Esophagus muscularis mucosa (tissue), 4 donors: ENCODE data around the gene MEF2A. TPM values are rescaled to one million over a fixed set of nuclear protein-coding genes. Genes with fewer than 3 reads are reported as not detected.
"Not testable (repeated sequence)": the region's sequence is repeated elsewhere in the genome, so short reads cannot be mapped to it uniquely, and the experiment has no call there.

Experiments used
- DNase-seq: peaks from one replicate; pipeline ENCODE4 v3.0.0-alpha.2; 2017; ENCODE audit errors: extremely low spot score
- H3K27ac ChIP-seq, 4 donors: fragments of 200-600 bp; sonication (generic); replicated peaks in 1 of 4; 1 replicate in 3 of 4; 2 replicates in 1 of 4; pipeline ENCODE4 v1.5.1; 2016 to 2019; ENCODE audit warnings: mild to moderate bottlenecking in 1 of 4
- H3K27me3 ChIP-seq, 4 donors: fragments of 200-600 bp; sonication (generic); one replicate each; pipeline versions ENCODE4 v1.5.1 to v1.6.0; 2016 to 2019
- H3K36me3 ChIP-seq, 4 donors: fragments of 200-600 bp; sonication (generic); one replicate each; pipeline ENCODE4 v1.5.1; 2016 to 2019
- H3K4me1 ChIP-seq, 4 donors: fragments of 200-600 bp; sonication (generic); one replicate each; pipeline ENCODE4 v1.5.1; 2016 to 2019
- H3K4me3 ChIP-seq, 4 donors: fragments of 200-600 bp; sonication (generic); 1 replicate in 2 of 4; 2 replicates in 2 of 4; pipeline ENCODE4 v1.5.1; 2016 to 2019; ENCODE audit warnings: mild to moderate bottlenecking in 4 of 4, moderate library complexity in 1 of 4
- H3K9me3 ChIP-seq, 4 donors: fragments of 200-600 bp; sonication (generic); 1 replicate in 3 of 4; 2 replicates in 1 of 4; pipeline ENCODE4 v1.5.1; 2016 to 2019
- CTCF ChIP-seq, 3 experiments: fragments of 200-600 bp in 2 of 3; fragments of 450-650 bp in 1 of 3; sonication (generic) in 2 of 3; IDR thresholded peaks; one replicate each; pipeline ENCODE4 v1.5.1; 2017 to 2019; ENCODE audit warnings: antibody characterized with exemption in 3 of 3, mild to moderate bottlenecking in 2 of 3, moderate library complexity in 1 of 3
- EP300 ChIP-seq: sonication (generic); formaldehyde crosslinking; IDR thresholded peaks from one replicate; pipeline ENCODE4 v1.6.1; 2017; ENCODE audit warnings: antibody characterized with exemption
- POLR2A ChIP-seq: fragments of 450-650 bp; IDR thresholded peaks from one replicate; pipeline ENCODE4 v1.6.1; 2017; ENCODE audit warnings: antibody characterized with exemption, moderate library complexity, mild to moderate bottlenecking, low read depth
- POLR2AphosphoS5 ChIP-seq, 2 donors: sonication (generic); formaldehyde crosslinking; IDR thresholded peaks; one replicate each; pipeline ENCODE4 v1.6.1; 2017; ENCODE audit warnings: antibody characterized with exemption in 2 of 2
- WGBS: methylation state at CpG from one replicate; pipeline ENCODE4 v1.1.5; 2018; 5-methylcytosine and 5-hydroxymethylcytosine counted together
- intact Hi-C: fragments of 100-400 bp; cut with DNase I; formaldehyde crosslinking; loops from one replicate; pipeline ENCODE4 v1.15.1; 2023
- total RNA-seq, 4 donors: library from RNA; depleted of rRNA; stranded (reverse); fragments of >200 nt; gene quantifications; one replicate each; pipeline versions ENCODE4 v1.1.0 to v1.2.1, GENCODE V29; 2016

MEF2A gene
- total RNA-seq, 4 donors from 2014 or later = 63.1 to 76.7 (median 73.3) TPM

- WGBS = 82% methylated on average over 2 of the region's 7 CpGs
- Histone ChIP-seq H3K9me3 (no peaks in the 10 kb centered on the region), H3K4me3 (no peak overlapping the region), H3K27ac (no peak overlapping the region), H3K36me3 (no peaks in the 10 kb centered on the region), H3K27me3 (no peaks in the 10 kb centered on the region), H3K4me1 (no peaks in the 10 kb centered on the region)
- TF ChIP-seq POLR2A = no peak
- TF ChIP-seq CTCF (IDR thresholded peaks at IDR 0.05) = no peak
- TF ChIP-seq EP300 = no peak
- no peak for TF ChIP-seq POLR2AphosphoS5 (IDR thresholded peaks at IDR 0.05)
- intact Hi-C loops = no loop called here
- no peak for DNase-seq
These were observed 178.4 kb downstream of the MEF2A start for GRCh38 chr15:99744142-99744541.

- TF ChIP-seq EP300 (no peak), CTCF (IDR thresholded peaks at IDR 0.05) (no peak)
- WGBS = 94% methylated on average over 9 of the region's 9 CpGs
- Histone ChIP-seq H3K9me3 (no peaks in the 10 kb centered on the region), H3K4me1 (no peaks in the 10 kb centered on the region), H3K27me3 (no peaks in the 10 kb centered on the region), H3K36me3 (no peaks in the 10 kb centered on the region), H3K4me3 (no peak overlapping the region), H3K27ac (no peak overlapping the region)
- DNase-seq = no peak
- intact Hi-C loops = no loop called here
These were observed 179.7 kb downstream of the MEF2A start for GRCh38 chr15:99745370-99746086.

- DNase-seq = no peak
These were observed 183.6 kb downstream of the MEF2A start for GRCh38 chr15:99749386-99749785.

GRCh38 chr15:99750326-99750725 is 184.5 kb downstream of the MEF2A start:
- H3K4me1 ChIP-seq, H3K4me3 ChIP-seq, H3K36me3 ChIP-seq, H3K27ac ChIP-seq, DNase-seq, H3K27me3 ChIP-seq, intact Hi-C loops, H3K9me3 ChIP-seq: not testable (repeated sequence)
- WGBS = 90% methylated on average over 11 of the region's 11 CpGs

More at GRCh38 chr15:99749386-99749785, 183.6 kb downstream of the MEF2A start:
- TF ChIP-seq POLR2AphosphoS5 (IDR thresholded peaks at IDR 0.05) (no peak), CTCF (IDR thresholded peaks at IDR 0.05) (no peak), POLR2A (no peak), EP300 (no peak)
- no peaks in the 10 kb centered on the region for H3K4me1 ChIP-seq
- H3K36me3 ChIP-seq = no peaks in the 10 kb centered on the region
- no peak overlapping the region for H3K4me3 ChIP-seq
- WGBS = 65% methylated on average over 6 of the region's 6 CpGs
- no peak overlapping the region for H3K27ac ChIP-seq
- H3K27me3 ChIP-seq = no peaks in the 10 kb centered on the region
- intact Hi-C loops = no loop called here
- H3K9me3 ChIP-seq = no peaks in the 10 kb centered on the region

GRCh38 chr15:99752556-99752955 is 186.8 kb downstream of the MEF2A start:
- no peaks in the 10 kb centered on the region for H3K27me3 ChIP-seq
- H3K4me1 ChIP-seq = peaks cover 0 to 5% (median 3%) of the 10 kb centered on the region in 4 donors
- no peak overlapping the region for H3K27ac ChIP-seq
- intact Hi-C loops = no loop called here
- H3K9me3 ChIP-seq = no peaks in the 10 kb centered on the region
- 100% methylated on average over 1 of the region's 4 CpGs for WGBS
- no peak for DNase-seq
- no peak for TF ChIP-seq POLR2A
- no peak for TF ChIP-seq CTCF (IDR thresholded peaks at IDR 0.05)
- H3K36me3 ChIP-seq = no peaks in the 10 kb centered on the region
- H3K4me3 ChIP-seq = no peak overlapping the region
